Activated CD4-positive, alpha-beta T cell treated with anti-CD3 and anti-CD28 coated beads, Interleukin-2, amount 10 ng/mL, durations not matched to agents 24 days and 14 days (primary cell): ENCODE results near the gene TRMO. TPM values are rescaled to one million over a fixed set of nuclear protein-coding genes. Genes with fewer than 3 reads are reported as not detected.

Experiments
- DNase-seq: peaks from one replicate; pipeline ENCODE4 v3.0.0; 2022
- H3K27ac Mint-ChIP-seq: one replicate; pipeline ENCODE4 v1.8.0; 2022; ENCODE audit warnings: mild to moderate bottlenecking, mixed read lengths
- H3K27me3 Mint-ChIP-seq: one replicate; pipeline ENCODE4 v1.8.0; 2022; ENCODE audit warnings: mixed read lengths
- H3K36me3 Mint-ChIP-seq: one replicate; pipeline ENCODE4 v1.8.0; 2022; ENCODE audit warnings: low read depth, mild to moderate bottlenecking, mixed read lengths
- H3K4me1 Mint-ChIP-seq: one replicate; pipeline ENCODE4 v1.8.0; 2021; ENCODE audit warnings: mixed read lengths
- H3K4me3 Mint-ChIP-seq: one replicate; pipeline ENCODE4 v1.8.0; 2022; ENCODE audit warnings: mild to moderate bottlenecking, moderate library complexity, mixed read lengths
- H3K9me3 Mint-ChIP-seq: one replicate; pipeline ENCODE4 v1.8.0; 2021; ENCODE audit warnings: mixed read lengths
- intact Hi-C: fragments of 100-400 bp; cut with micrococcal nuclease; formaldehyde crosslinking; loops from one replicate; pipeline ENCODE4 v1.15.1; 2023
- total RNA-seq: library from RNA; stranded (reverse); gene quantifications from 2 replicates; pipeline ENCODE4 v1.2.3, GENCODE V29; 2022

TRMO gene
- total RNA-seq, 1 donor from 2014 or later: 9.8 TPM

DNA sequence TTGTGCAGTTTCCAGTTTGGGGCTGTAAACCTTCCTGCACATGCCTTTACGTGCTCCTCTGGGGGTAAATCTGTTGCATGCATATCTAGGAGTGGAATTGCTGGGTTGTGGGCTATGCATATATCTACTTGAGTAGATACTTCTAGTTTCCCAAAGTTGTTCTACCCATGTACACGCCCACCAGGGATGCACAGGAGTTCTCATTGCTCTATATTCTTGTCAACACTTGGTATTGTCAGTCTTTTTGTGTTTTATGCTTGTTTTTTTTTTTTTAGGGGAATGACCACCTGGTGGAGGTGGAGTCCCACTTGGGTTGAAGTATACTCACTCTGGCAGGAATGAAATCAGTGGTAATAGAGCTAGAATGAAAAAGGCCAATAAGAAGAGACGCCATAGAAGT, 46.2 kb downstream of the TRMO start:
- Mint-ChIP-seq H3K4me1 (no peaks in the 10 kb centered on the region), H3K36me3 (no peaks in the 10 kb centered on the region), H3K4me3 (no peak overlapping the region), H3K27ac (no peak overlapping the region), H3K9me3 (no peaks in the 10 kb centered on the region), H3K27me3 (peaks cover 14% of the 10 kb centered on the region)
- peak; percentile 39 for DNase-seq
- intact Hi-C loops: no loop called here

DNA sequence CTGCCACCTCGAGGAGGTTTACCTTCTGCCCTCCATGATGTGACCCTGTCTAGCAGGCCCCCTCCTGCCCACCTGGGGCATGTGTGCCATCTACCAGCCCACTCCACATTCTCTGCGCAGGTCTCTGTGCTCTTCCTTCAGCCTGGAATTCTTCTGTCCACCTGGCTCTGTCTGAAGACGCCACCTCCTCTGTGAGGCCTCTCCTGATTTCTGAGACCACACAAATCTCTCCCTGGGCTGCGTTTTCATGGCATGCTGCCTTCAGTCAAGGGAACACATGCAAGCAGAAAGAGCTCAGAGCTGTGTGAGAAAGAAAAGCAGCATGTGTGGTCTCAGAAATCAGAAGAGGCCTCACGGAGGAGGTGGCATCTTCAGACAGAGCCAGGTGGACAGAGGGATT, 47.2 kb downstream of the TRMO start:
- no peaks in the 10 kb centered on the region for H3K36me3 Mint-ChIP-seq
- H3K27ac Mint-ChIP-seq: no peak overlapping the region
- DNase-seq: peak; percentile 49
- intact Hi-C loops: no loop called here
- no peaks in the 10 kb centered on the region for H3K9me3 Mint-ChIP-seq
- H3K27me3 Mint-ChIP-seq: peaks cover 12% of the 10 kb centered on the region
- H3K4me3 Mint-ChIP-seq: no peak overlapping the region
- H3K4me1 Mint-ChIP-seq: no peaks in the 10 kb centered on the region

DNA sequence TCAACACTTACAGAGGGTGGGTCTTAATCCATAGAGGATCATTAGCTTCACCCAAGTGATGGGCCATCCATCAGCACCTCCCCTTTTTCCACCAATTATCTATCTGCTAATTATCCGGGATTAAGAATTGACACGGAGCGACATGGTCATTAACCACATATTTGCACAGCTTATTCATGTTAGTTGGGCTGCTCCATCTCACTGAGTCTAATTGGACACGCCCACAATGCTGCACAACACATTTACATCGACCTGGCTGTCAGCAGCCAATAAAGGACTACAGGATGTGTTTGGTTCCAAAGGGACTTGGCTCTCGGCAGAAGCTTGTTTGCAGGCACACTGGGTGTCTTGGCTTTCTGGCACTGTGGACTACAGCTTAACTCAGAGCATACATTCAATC, 47.7 kb downstream of the TRMO start:
- Mint-ChIP-seq H3K4me3 (no peak overlapping the region), H3K4me1 (no peaks in the 10 kb centered on the region), H3K9me3 (no peaks in the 10 kb centered on the region), H3K27ac (no peak overlapping the region), H3K36me3 (no peaks in the 10 kb centered on the region), H3K27me3 (peaks cover 12% of the 10 kb centered on the region)
- intact Hi-C loops: no loop called here
- no peak for DNase-seq

DNA sequence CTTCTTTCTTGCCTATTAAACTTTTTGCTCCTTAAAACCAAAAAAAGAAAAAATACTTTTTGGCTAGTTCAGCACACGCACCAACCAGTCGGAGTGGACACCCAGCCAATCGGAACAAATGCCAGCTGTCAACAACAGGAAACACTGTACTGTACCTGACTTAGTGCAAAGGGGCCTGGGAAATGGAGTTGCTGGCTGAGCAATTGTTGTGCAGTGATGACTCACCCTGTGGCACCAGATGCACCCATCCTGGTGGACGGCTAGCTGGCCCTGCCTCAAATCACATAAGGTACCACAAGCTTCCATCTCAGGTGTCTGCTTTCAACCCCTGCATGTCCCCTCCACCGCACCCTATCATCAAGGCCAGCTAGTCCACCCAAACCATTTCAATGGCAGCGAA, 48.4 kb downstream of the TRMO start:
- peak; percentile 48 for DNase-seq
- no peaks in the 10 kb centered on the region for H3K4me1 Mint-ChIP-seq
- no peaks in the 10 kb centered on the region for H3K36me3 Mint-ChIP-seq
- no peaks in the 10 kb centered on the region for H3K9me3 Mint-ChIP-seq
- peaks cover 15% of the 10 kb centered on the region for H3K27me3 Mint-ChIP-seq
- no peak overlapping the region for H3K4me3 Mint-ChIP-seq
- intact Hi-C loops: no loop called here
- H3K27ac Mint-ChIP-seq: no peak overlapping the region

DNA sequence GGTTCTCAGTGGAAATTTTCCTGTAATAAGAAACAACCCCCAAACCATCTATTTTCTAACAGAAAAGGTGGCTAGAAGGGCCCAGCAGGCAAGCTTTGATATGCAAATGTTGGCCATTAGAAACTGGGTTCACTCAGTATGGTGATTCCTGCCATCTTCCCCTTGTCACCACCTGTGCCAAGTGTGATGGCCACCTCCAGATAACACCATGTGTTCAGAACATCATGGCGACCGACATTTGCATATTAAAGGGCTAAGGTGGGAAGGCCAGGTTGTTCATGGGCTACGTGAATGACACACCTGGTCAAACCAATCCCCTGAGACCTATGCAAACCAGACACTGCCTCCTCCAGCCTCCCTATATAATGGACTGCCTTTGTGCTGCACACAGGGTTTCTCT, 48.9 kb downstream of the TRMO start:
- no peaks in the 10 kb centered on the region for H3K9me3 Mint-ChIP-seq
- peak; percentile 45 for DNase-seq
- intact Hi-C loops: no loop called here
- no peak overlapping the region for H3K27ac Mint-ChIP-seq
- no peaks in the 10 kb centered on the region for H3K4me1 Mint-ChIP-seq
- H3K4me3 Mint-ChIP-seq: no peak overlapping the region
- H3K27me3 Mint-ChIP-seq: peaks cover 15% of the 10 kb centered on the region
- no peaks in the 10 kb centered on the region for H3K36me3 Mint-ChIP-seq

DNA sequence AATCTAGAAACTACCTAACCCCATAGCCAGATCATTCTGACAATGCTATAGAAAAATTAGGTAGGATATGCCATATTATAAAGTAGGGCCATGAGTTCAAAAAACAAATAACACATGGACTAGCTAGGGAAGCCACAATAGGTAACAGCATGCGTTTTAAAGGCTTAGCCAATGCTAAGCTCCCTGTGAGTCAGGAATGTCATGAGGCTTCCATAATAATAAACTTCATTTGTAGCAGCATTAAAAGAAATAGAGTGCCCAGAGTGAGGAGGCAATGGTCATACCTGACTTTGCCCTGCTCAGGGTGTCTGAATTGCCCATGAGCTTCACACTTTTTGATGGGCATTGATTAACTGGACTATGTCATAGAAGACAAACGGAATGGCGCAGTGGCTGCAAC, 53.4 kb downstream of the TRMO start:
- Mint-ChIP-seq H3K36me3 (no peaks in the 10 kb centered on the region), H3K4me3 (no peak overlapping the region), H3K27ac (no peak overlapping the region), H3K27me3 (peaks cover 31% of the 10 kb centered on the region), H3K9me3 (peaks cover 13% of the 10 kb centered on the region), H3K4me1 (no peaks in the 10 kb centered on the region)
- intact Hi-C loops: no loop called here
- no peak for DNase-seq

DNA sequence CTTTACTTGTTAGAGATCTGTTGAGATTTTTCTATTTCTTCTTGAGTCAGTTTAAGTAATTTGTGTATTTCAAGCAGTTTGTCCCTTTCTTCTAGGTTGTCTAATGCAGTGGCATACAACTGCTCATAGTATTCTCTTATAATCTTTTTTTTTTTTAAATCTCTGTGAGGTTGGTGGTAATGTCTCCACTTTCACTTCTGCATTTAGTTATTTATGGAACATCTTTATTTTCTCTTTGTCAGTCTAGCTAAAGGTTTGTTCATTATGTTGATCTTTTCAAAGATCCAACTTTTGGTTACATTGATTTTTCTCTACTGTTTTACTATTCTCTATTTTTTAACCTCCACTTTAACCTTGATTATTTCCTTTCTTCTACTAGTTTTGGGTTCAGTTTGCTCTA, 55.5 kb downstream of the TRMO start:
- Mint-ChIP-seq H3K27ac (no peak overlapping the region), H3K4me1 (no peaks in the 10 kb centered on the region), H3K27me3 (peaks cover 37% of the 10 kb centered on the region), H3K36me3 (no peaks in the 10 kb centered on the region), H3K9me3 (peaks cover 13% of the 10 kb centered on the region), H3K4me3 (no peak overlapping the region)
- DNase-seq: no peak
- intact Hi-C loops: no loop called here

DNA sequence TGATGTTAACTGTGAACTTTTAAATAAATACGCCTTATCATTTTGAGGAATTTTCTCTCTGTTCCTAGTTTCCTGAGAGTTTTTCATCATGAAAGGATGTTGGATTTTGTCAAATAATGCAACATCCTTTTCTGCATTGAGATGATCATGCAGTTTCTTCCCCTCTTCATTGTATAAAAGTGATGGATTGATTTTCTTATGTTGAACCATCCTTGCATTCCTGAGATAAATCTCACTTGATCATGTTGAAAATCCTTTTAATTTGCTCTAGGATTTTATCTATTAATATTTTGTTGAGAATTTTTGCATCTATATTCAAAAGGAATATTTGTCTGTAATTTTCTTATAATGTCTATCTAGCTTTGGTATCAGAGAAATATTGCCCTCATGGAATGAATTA, 56.0 kb downstream of the TRMO start:
- Mint-ChIP-seq H3K27me3 (peaks cover 36% of the 10 kb centered on the region), H3K36me3 (no peaks in the 10 kb centered on the region), H3K4me1 (no peaks in the 10 kb centered on the region), H3K27ac (no peak overlapping the region), H3K9me3 (peaks cover 13% of the 10 kb centered on the region), H3K4me3 (no peak overlapping the region)
- intact Hi-C loops: no loop called here
- no peak for DNase-seq

DNA sequence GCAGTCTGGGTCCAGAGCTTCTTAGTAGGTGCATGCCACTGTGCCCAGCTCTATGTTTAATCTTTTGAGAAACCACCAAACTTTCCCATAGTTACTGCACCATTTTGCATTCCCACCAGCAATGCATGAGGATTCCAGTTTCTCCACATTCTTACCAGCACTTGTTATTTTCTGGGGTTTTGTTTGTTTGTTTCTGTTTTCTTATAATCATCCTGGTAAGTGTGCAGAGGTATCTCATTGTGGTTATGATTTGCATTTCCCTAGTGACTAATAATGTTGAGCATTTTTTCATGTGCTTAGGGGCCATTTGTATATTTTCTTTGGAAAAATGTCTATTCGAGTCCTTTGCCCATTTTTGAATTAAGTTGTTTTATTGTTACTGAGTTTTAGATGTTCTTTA, 57.9 kb downstream of the TRMO start:
- Mint-ChIP-seq H3K9me3 (peaks cover 13% of the 10 kb centered on the region), H3K36me3 (no peaks in the 10 kb centered on the region), H3K4me1 (no peaks in the 10 kb centered on the region), H3K27me3 (peaks cover 50% of the 10 kb centered on the region), H3K4me3 (no peak overlapping the region), H3K27ac (no peak overlapping the region)
- intact Hi-C loops: no loop called here
- DNase-seq: no peak

DNA sequence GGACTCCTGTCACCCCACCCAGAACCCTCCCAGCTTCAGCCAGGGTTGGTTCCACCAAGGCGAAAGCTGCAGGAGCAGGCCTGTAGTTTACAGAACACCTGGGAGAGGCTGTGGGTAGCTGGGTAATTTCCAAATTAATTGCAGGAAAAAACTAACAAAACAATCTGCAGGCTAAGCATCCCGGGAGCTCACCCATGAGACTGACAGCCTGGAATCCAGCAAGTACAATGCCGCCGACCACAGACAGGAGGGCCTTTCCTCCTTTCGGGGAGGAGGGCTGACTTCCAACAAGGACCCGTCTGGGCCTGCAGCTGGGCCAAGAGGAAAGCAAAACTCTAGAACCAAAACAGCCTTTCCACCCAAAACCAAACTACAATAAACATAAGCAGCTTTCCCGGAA, 59.0 kb downstream of the TRMO start:
- no peak overlapping the region for H3K27ac Mint-ChIP-seq
- peaks cover 13% of the 10 kb centered on the region for H3K9me3 Mint-ChIP-seq
- H3K36me3 Mint-ChIP-seq: no peaks in the 10 kb centered on the region
- H3K27me3 Mint-ChIP-seq: peaks cover 58% of the 10 kb centered on the region
- H3K4me1 Mint-ChIP-seq: no peaks in the 10 kb centered on the region
- H3K4me3 Mint-ChIP-seq: no peak overlapping the region
- intact Hi-C loops: no loop called here
- no peak for DNase-seq

DNA sequence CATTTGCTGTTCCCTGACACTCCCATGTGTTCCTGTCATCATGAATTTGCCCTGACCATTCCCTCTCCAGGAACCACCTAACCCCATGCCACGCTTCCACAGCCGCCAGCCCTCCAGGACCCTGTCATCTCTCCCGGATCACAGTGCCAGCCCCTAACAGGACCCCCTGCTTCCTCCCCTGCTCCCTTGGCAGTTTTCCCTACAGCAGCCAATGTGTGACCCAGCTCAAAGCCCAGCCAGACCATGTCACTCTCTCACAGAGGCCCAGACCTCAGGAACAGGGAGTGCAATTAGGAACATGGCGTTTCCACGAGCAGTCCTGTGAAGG, 61.2 kb downstream of the TRMO start:
- H3K27ac Mint-ChIP-seq: no peak overlapping the region
- no peak overlapping the region for H3K4me3 Mint-ChIP-seq
- no peaks in the 10 kb centered on the region for H3K36me3 Mint-ChIP-seq
- intact Hi-C loops: no loop called here
- peaks cover 70% of the 10 kb centered on the region for H3K27me3 Mint-ChIP-seq
- H3K9me3 Mint-ChIP-seq: peaks cover 11% of the 10 kb centered on the region
- DNase-seq: no peak
- peaks cover 7% of the 10 kb centered on the region for H3K4me1 Mint-ChIP-seq

DNA sequence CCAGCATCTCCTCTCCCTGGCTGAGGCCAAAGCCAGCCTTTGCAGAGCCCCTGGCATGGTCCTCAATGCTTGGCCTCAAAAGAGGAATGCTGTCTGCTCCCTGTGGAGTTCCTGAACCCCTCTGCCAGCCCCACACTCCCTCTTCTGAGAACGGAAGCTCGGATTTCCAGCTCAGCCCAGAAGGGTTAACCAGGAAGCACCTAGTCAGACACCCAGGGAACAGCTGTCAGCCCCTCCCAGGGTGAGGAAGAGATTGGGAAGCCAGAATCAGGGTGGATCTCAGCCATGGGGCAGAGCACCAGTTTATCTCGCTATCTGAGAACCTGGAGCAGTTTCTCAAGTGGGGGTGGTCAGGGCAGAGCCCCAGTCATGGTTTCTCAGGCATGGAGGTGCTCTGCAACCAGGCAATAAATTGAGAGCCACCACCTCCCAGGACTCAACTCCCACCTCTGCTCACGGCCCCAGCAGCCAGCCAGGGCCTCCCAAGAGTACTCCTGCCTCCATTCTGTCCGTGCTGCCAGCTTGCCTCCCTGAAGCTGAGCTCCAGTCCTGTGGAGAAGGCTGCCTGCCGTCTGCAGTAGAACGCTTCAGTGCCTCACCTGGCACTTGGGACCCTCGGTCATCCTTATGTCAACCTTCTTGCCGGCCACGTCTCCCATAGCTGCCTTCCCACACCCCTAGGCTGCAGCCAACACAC, 61.7 kb downstream of the TRMO start:
- H3K4me1 Mint-ChIP-seq: peaks cover 7% of the 10 kb centered on the region
- H3K36me3 Mint-ChIP-seq: no peaks in the 10 kb centered on the region
- peak; percentile 41 for DNase-seq
- H3K27ac Mint-ChIP-seq: no peak overlapping the region
- intact Hi-C loops: no loop called here
- peaks cover 73% of the 10 kb centered on the region for H3K27me3 Mint-ChIP-seq
- no peak overlapping the region for H3K4me3 Mint-ChIP-seq
- peaks cover 7% of the 10 kb centered on the region for H3K9me3 Mint-ChIP-seq

DNA sequence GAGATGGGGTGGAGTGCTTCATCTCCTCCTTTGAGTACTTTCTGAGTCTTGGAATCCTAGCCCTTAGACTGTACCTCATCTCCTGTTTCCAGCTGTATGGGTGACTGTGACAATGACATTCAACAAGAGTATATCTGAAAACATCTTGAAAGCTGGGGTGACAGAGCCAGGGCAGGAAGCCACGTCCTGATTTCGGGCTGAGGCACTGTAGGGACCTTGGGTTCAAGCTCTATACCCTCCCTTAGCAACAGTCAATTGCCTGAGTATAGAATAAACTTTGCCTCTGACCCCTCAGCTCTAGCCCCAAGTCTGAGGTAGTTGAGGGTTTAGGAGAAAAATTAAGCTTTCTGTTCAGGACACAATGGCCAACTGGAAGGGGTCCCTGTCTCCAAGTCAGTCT, 63.0 kb downstream of the TRMO start:
- no peak overlapping the region for H3K4me3 Mint-ChIP-seq
- peak; percentile 53 for DNase-seq
- no peak overlapping the region for H3K27ac Mint-ChIP-seq
- H3K27me3 Mint-ChIP-seq: peaks cover 71% of the 10 kb centered on the region
- no peaks in the 10 kb centered on the region for H3K9me3 Mint-ChIP-seq
- intact Hi-C loops: loop anchor here (5.0 kb wide), 1 partner anchor 43 kb away; no protein-coding TSS in a partner anchor
- H3K4me1 Mint-ChIP-seq: peaks cover 7% of the 10 kb centered on the region
- no peaks in the 10 kb centered on the region for H3K36me3 Mint-ChIP-seq

DNA sequence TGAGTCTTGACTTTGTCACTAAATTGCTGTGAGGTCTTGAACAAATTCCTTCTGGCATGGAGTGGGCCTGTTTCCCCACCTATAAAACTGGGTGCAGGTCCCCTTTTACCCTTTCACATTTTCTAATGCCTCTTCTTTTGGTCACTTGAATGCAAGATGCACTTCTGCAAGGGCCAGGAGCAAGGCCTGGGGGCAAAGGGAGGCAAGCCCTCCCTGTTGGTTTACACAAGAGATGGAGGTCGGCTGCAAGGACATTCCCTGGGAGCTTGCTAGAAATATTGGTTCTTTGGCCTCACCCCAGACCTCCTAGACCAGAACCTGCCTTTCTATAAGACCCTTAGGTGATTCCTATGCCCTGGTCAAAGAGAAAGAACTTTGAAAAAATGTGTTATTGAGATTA, 63.5 kb downstream of the TRMO start:
- H3K9me3 Mint-ChIP-seq: no peaks in the 10 kb centered on the region
- peaks cover 10% of the 10 kb centered on the region for H3K4me1 Mint-ChIP-seq
- intact Hi-C loops: loop anchor here (5.0 kb wide), 1 partner anchor 43 kb away; no protein-coding TSS in a partner anchor
- DNase-seq: peak; percentile 47
- peaks cover 2% of the 10 kb centered on the region for H3K36me3 Mint-ChIP-seq
- H3K27ac Mint-ChIP-seq: no peak overlapping the region
- H3K4me3 Mint-ChIP-seq: no peak overlapping the region
- H3K27me3 Mint-ChIP-seq: peaks cover 73% of the 10 kb centered on the region

DNA sequence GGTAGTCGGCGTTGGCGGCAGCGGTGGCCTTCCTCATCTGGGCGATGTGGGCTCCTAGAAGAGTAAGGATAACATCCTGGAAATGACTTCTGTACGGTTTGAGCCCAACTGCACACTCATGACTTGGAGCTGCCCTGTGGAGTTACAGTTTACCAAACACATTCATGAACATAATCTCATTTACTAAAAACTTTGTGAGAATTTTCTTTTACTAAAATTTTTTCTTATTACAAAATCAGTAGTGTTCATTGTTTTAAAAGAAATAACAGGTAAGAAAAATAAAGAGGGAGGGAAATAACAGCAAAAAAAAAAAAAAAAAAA, 63.9 kb downstream of the TRMO start:
- Mint-ChIP-seq H3K4me3 (no peak overlapping the region), H3K36me3 (peaks cover 2% of the 10 kb centered on the region), H3K27ac (no peak overlapping the region), H3K9me3 (no peaks in the 10 kb centered on the region), H3K4me1 (peaks cover 10% of the 10 kb centered on the region), H3K27me3 (peaks cover 74% of the 10 kb centered on the region)
- no peak for DNase-seq
- intact Hi-C loops: loop anchor here (5.0 kb wide), 1 partner anchor 44 kb away; no protein-coding TSS in a partner anchor
